ENCODE data around the gene FAM3C.

DNA sequence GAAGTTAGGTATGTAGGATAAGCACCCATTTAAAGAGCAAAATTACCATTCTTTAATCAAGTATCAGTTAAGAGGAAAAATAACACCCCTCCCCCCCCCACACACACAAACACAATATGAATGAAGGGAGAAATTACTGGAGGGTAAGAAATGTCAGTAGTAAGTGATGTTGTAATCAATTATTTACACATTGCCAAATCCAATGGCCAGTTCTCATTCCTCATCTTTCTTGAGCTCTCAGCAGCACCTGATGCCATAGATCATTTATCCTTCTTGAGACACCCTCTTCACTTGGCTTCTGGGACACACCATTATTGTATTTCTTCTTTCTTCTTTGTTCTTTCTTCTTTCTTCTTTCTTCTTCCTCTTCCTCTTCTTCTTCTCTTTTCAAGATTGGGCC lies 33.7 kb upstream of the FAM3C start:
- TF ChIP-seq, protein P1, sequence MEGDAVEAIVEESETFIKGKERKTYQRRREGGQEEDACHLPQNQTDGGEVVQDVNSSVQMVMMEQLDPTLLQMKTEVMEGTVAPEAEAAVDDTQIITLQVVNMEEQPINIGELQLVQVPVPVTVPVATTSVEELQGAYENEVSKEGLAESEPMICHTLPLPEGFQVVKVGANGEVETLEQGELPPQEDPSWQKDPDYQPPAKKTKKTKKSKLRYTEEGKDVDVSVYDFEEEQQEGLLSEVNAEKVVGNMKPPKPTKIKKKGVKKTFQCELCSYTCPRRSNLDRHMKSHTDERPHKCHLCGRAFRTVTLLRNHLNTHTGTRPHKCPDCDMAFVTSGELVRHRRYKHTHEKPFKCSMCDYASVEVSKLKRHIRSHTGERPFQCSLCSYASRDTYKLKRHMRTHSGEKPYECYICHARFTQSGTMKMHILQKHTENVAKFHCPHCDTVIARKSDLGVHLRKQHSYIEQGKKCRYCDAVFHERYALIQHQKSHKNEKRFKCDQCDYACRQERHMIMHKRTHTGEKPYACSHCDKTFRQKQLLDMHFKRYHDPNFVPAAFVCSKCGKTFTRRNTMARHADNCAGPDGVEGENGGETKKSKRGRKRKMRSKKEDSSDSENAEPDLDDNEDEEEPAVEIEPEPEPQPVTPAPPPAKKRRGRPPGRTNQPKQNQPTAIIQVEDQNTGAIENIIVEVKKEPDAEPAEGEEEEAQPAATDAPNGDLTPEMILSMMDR (conservative IDR thresholded peaks at IDR 0.05 in 1 of 2, IDR thresholded peaks at IDR 0.05 in 1 of 2; ENCODE audit: low read depth in 1 of 2, low read length in 2 of 2): no peak
- TF ChIP-seq EZH2 (IDR thresholded peaks at IDR 0.05; ENCODE audit: low read length, missing control alignments): no peak
